GM19468 (cell line): ENCODE measurements around the gene FAU.
"Not testable (repeated sequence)": the region's sequence is repeated elsewhere in the genome, so short reads cannot be mapped to it uniquely, and the experiment has no call there.

ENCODE experiments used
- ATAC-seq: cut with Tn5 transposase; IDR thresholded peaks from one replicate; pipeline ENCODE4 v1.9.1; 2021; ENCODE audit warnings: mild to moderate bottlenecking, moderate library complexity, moderate number of reproducible peaks; ENCODE audit not compliant: unreplicated experiment; ENCODE audit errors: extremely low read depth

Gene FAU

DNA sequence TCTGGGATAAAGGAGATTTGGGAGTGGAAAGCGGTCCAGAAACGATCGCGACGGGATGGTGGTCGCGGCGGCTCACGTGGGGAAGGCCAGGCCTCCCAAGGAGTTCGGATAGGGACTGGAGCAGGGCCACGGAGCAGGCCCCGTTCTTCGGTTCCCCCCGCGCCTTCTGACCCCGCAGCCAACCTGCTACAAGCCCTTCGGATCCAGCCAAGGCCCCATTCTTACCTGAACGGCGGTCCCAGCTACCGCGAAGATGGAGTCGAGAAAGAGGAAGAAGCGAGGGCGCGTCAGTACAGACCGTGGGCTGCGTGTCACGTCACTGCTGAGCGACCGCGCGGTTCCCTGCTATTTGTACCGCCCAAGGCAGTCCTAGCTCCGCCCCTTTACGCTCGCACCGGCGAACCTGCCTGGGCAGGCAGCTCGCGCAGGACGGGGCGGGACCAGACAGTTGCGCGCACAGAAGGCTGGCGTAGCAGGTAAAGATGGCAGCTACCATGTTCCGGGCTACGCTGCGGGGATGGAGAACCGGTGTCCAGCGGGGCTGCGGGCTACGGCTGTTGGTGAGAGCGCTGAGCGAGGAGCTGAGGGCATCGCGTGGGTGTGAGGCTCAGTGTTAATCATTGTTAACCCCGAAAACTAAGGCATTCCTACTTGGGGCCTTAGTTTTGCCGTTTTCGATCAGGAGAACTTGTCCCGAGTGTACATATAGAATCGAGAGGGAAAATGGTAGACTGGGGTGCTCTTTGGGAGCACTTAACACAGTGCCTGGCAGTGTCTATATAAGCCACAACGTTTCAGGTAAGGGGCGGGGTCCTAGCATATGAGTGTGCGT, at the start of gene FAU, which contains the start of gene MRPL49:
Gene FAU, minus strand, starts transcription at position 270 of the 832 bp plus-strand sequence. CDS start 321 bp downstream, outside the sequence.
Gene MRPL49, plus strand, starts transcription at position 457 of the 832 bp plus-strand sequence. Its CDS starts 26 bp downstream, at position 483.
- peak; percentile 72 for ATAC-seq

DNA sequence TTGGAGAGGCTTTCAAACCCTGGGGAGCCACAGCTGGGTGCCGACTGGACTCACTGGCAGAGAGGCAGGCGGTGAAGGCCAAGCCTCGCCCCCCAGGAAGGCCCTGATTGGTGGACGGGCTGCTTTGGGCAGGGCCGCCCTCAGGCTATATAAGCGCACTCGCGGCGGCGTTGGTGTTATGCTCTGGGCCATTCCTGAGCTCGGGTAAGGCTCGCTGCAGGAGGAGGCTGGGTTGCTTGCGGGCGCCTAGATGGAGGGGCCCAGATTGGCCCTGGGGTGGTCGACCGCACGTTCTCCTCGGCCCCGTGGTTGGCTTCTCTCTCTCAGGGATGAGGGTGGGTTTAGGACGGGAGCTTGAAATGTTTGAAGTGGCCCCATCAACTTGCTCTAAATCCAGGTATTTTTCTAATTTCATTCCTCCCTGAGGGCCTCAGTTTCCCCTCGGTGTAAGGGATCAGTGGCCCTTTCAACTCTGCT, 48.2 kb upstream of the FAU start, which contains the start of gene SPDYC:
Gene SPDYC, plus strand, starts transcription at position 176 of the 477 bp plus-strand sequence. CDS start 1,125 bp downstream, outside the sequence.
- ATAC-seq, result no peak

DNA sequence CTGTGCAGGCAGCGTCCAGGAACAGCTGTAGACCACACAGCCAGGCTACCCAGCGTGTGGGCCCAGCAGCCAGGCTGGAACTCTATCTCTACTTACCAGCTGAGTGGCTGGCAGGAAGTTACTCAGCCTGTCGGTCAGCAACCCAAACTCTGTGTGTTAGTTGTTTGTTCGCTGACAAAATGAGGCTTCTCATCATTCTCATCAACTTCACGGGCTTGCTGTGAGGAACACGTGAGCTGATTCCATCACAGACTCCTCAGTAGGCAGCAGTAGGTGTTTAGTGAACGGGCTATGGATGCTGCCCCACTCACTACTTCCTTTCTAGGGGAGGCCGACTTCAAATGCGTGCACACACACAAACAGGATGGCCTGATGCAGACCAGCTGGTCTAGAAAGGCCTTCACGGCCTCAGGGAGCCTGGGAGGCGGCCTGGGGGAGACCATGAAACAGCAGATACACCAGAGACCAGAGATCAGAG, 47.3 kb upstream of the FAU start:
- ATAC-seq, result no peak

DNA sequence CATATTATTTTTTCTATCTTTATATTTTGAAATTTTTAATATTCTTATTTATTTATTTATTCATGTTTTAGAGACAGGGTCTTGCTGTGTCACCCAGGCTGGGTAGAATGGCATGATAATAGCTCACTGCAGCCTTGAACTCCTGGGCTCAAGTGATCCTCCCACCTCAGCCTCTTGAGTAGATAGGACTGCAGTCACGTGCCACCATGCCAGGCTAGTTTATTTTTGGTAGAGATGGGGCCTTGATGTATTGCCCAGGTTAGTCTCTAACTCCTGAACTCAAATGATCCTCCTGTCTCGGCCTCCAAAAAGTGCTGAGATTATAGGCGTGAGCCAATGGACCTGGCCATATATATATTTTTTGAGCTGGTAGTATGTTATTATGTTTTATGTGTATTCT, 45.7 kb upstream of the FAU start:
- ATAC-seq, result no peak

DNA sequence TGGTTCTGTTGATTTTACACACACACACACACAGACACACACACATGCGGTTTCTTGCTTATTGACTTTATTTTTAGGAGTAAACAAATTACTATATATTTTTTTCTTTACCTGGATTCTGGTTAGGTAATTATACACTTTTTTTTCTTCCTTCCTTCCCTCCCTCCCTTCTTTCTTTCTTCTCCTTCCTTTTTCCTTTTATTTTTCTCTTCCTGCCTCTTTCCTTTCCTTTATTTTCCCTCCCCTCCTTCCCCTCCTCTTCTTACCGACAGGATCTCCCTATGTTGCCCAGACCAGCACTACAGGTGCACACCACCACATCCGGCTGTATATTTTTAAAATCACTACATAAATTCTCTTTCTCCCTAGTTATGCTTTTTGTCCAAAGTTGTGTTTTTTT, 45.0 kb upstream of the FAU start:
- no peak for ATAC-seq

DNA sequence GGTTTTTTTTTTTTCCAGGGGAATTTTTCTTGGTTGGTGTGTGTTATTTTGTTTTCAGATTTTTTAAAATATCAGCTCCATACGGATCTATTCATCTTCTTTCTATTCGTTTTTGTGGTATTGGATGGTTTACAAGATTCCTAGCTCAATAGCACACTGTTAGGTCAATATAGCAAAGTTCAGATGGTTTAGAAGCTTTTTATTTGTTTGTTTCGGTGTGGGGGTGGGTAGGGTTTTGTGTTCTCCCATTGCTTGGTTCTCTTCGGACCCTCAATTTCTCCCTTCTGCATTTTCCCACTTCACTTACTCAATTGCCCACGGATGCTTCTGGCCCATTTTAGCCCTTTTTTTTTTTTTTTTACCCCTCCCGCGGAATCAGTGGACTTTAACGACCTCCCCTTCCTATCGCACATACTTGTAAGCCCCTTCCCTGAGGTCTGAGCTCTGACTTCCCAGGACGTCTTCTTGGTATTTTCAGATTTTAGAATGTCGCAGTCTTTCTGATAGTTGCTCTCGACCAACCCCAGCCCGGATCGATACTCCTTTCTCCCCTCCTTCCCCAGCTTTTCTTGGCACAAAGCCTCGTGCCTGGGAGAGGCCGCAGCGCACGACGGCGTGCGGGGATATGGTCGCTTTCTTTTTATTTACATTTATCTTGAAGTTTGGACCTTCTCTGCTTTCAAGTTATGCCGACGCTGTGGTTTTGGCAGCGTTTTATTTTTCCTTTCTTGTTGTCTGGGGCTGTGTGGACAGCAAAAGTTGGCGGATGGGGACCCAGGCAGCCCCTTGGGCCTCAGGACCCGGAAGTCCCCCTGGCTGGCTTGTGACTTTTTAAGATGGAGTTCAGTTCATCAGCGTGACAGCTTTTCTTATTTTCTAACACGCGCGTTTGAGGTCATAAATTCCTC, 43.7 kb upstream of the FAU start:
- no peak for ATAC-seq

DNA sequence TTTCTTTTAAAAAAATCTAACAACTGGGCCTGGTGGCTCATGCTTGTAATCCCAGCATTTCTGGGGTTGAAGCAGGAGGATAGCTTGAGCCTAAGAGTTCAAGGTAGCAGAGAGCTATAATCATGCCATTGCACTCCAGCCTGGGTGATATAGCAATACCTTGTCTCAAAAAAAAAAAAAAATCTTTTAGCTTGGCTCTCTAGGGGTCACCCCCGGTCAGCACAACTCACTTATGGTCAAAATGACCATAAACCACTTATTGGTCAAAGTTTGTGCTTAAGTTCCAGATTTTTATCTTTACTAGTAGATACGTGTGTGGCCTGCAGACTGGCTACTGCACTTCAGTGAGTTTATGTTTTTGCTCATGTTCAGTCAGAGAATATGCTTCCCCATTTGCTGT, 41.8 kb upstream of the FAU start:
- ATAC-seq, result no peak

DNA sequence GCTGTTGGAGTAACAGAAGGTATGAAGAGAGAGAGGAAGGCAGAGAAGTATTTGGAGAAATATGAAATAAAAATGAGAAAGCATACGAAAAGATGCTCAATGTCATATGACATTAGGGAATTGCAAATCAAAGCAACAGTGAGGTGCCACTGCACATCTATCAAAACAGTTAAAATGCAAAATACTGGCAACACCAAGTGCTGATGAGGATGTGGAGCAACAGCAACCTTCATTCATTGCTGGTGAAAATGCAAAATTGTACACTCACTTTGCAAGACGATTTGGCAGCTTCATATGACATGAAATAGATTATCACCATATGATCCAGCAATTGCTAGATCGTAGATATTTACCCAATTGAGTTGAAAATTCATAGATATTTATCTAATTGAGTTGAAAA, 38.7 kb upstream of the FAU start:
- no peak for ATAC-seq

DNA sequence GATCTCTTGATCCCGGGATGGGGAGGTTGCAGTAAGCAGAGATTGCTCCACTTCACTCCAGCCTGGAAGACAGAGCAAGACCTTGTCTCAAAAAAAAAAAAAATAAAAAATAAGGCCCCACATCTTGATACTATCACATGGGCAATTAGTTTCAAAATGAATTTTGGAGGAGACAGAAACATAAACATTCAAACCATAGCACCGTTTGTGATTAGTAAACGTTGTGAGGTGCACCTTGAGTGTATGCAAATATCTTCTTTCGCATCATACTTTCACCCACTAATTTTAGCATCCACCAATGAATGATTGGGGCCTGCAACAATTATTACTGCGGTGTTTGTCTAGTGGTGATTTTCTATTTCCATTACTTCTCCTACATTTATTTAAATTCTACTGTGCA, 37.1 kb upstream of the FAU start:
- ATAC-seq, result no peak

DNA sequence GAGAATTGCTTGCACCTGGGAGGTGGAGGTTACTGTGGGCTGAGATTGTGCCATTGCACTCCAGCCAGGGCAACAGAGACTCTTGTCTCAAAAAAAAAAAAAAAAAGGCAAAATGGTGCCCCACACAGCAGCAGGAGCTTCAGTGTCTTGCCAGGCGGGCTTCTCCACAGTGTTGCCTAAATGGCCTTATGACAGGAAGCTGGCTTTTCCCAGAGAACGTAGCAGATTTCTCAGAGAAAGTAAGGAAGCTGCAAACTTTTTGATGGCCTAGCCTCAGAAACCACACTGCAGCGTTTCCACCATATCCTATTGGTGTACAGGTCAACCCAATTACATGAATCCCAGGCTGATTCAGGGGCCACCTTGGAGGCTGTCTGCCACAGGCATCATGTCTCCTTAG, 35.4 kb upstream of the FAU start:
- ATAC-seq, result no peak

DNA sequence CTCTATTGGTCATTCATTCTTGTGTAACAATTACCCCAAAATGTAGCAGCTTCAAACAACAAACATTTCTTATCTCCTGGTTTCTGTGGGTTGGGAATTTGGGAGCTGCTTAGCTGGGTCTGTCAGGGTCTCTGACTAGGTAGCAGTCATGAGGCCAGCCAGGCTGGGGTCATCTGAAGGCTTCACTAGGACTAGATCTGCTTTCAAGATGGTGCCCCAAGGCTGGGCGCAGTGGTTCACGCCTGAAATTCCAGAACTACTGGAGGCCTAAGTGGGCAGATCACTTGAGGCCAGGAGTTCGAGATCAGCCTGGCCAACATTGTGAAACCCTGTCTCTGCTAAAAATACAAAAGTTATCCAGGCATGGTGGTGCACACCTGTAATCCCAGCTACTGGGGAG, 35.0 kb upstream of the FAU start:
- ATAC-seq, result no peak

DNA sequence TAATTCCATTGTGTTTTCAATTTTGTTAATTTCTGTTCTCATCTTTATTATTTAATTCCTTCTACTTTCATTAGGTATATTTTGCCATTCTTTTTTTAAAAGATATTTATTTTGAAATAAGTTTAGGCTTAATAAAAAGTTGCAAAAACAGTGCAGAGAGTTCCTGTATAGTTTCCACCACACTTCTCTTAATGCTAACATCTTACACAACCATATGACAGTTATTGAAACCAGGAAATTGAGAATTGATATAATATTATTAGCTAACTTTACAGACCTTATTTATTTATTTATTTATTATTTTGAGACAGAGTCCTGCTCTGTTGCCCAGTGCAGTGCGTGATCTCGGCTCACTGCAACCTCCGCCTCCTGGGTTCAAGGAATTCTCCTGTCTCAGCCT, 34.3 kb upstream of the FAU start:
- no peak for ATAC-seq

DNA sequence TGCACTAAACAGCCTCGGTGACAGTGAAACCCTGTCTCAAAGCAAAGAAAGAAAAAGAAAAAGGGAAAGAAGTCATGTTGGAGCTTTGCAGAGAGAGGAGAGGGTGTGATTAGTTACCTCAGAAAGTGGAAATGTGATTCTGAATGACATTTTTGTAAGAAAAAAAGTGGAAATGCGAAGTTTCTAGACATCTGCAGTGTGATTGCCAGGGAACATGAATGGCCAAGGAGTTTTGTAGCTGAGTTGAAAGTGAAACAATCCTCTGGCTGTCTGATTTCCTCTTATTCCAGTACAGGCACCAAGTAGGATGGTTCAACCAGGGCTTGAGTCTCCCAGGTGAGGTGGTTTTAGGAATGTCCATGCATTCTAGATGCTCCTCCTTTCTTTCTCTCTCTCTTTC, 30.2 kb upstream of the FAU start:
- no peak for ATAC-seq

DNA sequence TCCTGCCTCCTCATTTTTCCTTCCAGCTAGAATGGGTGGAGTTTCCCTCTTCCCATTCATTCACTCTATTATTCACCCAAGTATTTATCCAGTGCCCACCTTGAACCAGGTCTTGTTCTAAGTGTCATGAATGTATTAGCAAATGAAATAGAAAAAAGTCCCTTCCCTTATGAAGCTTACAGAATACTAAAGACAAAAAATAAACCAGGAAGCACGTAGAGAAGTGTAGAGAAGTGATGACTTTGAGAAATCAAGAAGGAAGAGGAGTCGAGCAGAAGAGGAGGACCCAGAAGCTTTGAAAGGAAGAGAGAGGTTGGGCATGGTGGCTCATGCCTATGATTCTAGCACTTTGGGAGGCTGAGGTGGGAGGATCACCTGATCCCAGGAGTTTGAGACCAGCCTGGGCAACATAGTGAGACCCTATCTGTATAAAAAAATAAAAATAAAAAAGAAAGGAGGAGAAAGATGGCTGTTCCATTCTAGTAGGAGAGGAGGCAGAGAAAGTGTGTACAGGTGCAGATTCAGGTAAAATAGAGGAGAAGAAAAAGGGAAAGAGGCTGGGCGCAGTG, 29.5 kb upstream of the FAU start:
- no peak for ATAC-seq

DNA sequence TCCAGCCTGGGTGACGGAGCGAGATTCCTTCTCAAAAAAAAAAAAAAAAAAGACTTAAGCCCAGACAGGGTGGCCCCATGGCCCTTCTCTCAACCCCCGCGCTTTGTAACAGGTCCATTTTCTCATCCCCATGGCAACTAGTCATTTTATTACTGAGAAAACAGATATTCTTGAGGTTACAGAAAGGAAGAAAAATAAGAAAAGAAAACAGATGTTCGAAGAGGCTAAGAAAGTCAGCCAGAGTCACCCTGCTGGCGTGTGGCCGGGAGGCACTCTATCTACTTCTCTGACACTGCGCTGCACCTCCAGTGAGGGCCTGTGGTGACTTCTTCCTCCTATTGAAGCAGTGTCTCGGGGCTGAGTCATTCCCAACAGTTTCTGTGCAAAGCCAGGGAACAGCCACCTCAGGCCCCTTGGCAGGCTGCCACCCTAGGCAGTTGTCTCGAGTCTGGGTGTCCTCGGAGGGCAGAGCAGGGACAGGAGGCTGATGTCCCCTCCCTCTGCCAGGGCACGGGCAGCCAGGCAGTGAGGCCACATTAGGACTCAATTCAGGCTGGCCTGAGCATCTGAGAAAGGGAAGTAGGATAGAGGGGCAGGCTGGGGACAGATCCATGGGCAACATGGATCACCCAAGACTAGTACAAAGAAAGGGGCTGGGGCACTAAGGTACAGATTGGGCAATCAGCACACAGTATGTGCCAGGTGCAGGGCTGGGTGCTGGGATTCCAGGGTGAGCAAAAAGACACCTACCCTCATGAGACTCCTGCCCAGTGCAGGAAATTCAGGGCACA, 28.8 kb upstream of the FAU start:
- no peak for ATAC-seq

DNA sequence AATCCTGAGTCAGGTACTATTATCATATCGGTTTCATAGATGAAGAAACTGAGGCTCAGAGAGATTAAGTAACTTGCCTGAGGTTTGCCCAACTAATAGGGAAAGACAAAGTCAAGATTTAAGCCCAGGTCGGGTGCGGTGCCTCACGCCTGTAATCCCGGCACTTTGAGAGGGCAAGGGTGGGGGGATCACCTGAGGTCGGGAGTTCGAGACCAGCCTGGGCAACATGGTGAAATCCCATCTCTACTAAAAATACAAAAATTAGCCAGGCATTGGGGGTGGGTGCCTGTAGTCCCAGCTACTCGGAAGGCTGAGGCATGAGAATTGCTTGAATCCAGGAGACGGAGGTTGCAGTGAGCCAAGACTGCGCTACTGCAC, 28.2 kb upstream of the FAU start:
- not testable (repeated sequence) for ATAC-seq

DNA sequence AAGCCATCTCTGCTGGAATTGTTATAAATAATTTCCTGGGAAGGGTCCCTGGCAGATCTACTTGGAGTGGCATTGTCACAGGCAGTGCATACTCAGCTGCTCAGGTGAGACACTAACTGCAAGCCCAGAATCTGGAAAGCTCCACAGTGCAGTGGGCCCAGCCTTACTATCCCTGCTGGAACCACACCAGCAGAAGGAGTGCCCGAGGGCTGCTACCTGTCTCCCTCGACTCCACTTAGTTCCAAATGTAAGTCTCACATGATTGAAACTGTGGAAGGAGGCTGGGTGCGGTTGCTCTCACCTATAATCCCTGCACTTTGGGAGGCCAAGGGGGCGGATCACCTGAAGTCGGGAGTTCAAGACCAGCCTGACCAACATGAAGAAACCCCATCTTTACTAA, 26.7 kb upstream of the FAU start:
- no peak for ATAC-seq

DNA sequence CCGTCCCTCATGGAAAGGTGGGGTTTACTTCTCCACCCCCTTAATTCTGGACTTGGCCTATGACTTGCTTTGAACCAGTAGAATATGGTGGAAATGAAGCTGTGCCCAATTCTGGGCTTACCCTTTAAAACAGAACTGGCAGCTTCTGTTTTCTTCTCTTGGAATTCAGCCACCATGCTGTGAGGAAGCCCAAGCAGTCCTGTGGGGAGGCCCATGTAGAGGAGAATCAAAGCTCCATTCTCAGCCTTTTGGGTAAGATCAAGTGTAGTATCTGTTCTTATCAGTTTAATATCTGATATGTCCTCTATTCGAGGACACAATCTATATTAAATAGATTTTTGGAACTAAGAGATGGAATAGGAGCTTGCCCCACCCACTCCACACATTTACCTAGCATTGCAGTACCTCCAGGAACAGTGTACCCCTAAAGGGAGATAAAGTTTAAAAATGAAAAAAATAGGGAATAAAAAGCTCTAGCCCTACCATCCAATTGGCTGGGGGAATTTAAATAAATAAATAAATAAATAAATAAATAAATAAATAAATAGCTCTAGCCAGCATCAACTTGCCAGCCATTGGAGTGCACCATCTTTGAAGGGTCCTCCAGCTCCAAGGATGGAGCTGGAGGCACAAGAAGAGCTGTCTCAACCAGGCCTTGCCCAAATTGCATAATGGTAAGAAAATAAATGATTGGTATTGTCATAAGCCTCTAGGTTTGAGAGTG, 25.6 kb upstream of the FAU start:
- no peak for ATAC-seq

DNA sequence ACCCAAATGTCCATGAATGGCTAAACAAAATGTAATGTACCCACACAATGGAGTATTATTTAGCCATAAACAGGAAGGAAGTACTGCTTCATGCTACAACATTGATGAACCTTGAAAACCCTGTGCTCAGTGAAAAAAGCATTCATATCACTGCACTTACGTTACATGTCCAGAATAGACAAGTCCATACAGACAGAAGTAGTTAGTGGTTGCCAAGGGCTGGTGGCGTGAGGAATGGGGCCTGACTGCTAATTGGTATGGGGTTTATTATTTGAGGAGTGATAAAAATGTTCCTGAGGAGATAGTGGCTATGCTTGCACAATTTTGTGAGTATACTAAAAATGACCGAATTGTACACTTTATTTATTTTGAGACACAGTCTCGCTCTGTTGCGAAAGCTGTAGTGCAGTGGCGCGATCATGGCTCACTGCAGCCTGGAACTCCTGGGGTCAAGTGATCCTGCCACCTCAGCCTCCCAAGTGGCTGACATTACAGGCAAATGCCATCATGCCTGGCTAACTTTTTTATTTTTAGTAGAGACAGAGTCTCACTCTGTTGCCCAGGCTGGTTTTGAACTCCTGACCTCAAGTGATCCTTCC, 20.1 kb upstream of the FAU start:
- ATAC-seq, result no peak
